GM12872 (cell line): ENCODE data around the gene HLA-DPB1.

Source experiments
- CTCF ChIP-seq: IDR thresholded peaks from 3 replicates; pipeline ENCODE4 v1.5.1; 2011; ENCODE audit warnings: low read depth, mild to moderate bottlenecking, low read length, moderate library complexity; ENCODE audit not compliant: insufficient read depth

Gene HLA-DPB1

GRCh38 chr6:33093855-33094254, 18.1 kb downstream of the HLA-DPB1 start:
- no peak for TF ChIP-seq CTCF

GRCh38 chr6:33095681-33096080, 19.9 kb downstream of the HLA-DPB1 start:
- TF ChIP-seq CTCF = no peak

GRCh38 chr6:33103776-33104175, 28.0 kb downstream of the HLA-DPB1 start:
- TF ChIP-seq CTCF = no peak

GRCh38 chr6:33104887-33105286, 29.1 kb downstream of the HLA-DPB1 start:
- TF ChIP-seq CTCF = no peak

GRCh38 chr6:33105386-33105785, 29.6 kb downstream of the HLA-DPB1 start:
- no peak for TF ChIP-seq CTCF

GRCh38 chr6:33105916-33106871, 30.4 kb downstream of the HLA-DPB1 start:
- TF ChIP-seq CTCF = no peak

GRCh38 chr6:33107641-33108040, 31.9 kb downstream of the HLA-DPB1 start:
- no peak for TF ChIP-seq CTCF
